Measurements from ENCODE around the gene PNLIPRP3.

DNA sequence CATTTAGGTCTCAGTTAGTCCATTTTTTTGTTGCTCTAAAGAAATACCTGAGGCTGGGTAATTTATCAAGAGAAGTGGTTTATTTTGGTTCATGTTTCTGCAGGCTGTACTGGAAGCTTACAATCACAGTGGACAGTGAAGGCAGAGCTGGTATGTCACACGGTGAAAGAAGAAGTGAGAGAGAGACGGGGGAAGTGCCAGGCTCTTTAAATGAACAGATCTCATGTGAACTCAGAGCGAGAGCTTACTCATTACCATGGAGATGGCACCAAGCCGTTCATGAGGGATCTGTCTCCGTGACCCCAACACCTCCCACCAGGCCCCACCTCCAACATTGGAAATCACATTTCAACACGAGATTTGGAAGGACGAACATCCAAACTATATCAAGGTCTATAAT, 18.9 kb upstream of the PNLIPRP3 start:
- TF ChIP-seq, protein P1, sequence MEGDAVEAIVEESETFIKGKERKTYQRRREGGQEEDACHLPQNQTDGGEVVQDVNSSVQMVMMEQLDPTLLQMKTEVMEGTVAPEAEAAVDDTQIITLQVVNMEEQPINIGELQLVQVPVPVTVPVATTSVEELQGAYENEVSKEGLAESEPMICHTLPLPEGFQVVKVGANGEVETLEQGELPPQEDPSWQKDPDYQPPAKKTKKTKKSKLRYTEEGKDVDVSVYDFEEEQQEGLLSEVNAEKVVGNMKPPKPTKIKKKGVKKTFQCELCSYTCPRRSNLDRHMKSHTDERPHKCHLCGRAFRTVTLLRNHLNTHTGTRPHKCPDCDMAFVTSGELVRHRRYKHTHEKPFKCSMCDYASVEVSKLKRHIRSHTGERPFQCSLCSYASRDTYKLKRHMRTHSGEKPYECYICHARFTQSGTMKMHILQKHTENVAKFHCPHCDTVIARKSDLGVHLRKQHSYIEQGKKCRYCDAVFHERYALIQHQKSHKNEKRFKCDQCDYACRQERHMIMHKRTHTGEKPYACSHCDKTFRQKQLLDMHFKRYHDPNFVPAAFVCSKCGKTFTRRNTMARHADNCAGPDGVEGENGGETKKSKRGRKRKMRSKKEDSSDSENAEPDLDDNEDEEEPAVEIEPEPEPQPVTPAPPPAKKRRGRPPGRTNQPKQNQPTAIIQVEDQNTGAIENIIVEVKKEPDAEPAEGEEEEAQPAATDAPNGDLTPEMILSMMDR (IDR thresholded peaks at IDR 0.05) = no peak
- TF ChIP-seq POLR2A (IDR thresholded peaks at IDR 0.05) = no peak

Data from lower leg skin (tissue), 3 donors.